ENCODE measurements around the gene DPCD. TPM values are rescaled to one million over a fixed set of nuclear protein-coding genes. Genes with fewer than 3 reads are reported as not detected.

Gene DPCD
- total and polyA plus RNA-seq, 10 of the 15 experiments (the other 5 are each of a cell fraction or from before 2014, with no cell fraction given), result 9.7 to 50.9 (median 26.3) TPM

DNA sequence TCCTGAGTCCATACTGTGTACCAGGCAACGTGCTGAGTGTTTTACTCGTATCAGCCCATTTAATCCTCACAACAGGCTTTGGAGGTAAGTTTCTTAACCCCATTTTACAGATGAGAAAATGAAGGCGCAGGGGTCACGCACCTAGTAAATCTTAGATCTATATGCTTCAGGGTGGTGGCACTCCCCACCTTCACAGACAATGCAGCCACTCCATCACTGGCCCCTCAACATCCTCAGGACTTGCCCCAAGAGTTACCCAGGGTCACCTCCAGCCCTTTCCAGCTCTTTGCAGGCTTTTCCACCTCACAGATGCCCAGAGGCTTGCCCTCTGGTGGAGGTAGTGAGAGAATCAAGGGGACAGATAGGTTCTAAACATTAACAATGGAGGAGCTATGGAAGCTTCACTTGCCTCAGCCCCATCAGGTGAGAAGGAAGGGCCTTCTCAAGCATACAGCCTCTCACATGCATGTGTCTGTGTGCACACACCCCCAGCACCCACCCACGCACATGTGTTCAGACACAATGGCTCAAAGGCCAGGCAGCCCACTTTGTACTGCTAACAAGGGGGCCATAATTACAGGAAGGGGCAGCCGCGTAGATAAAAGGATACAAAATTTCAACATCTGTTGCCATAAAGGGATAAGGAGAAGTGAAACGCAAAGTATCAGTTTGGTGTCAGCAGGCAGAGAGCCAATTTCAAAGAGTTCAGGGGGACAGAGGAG is 29.1 kb downstream of the DPCD start:
- Histone ChIP-seq H4K20me1 (ENCODE audit: control insufficient read depth, insufficient read depth) (no peaks in the 10 kb centered on the region), H3K4me3 (no peak overlapping the region), H3K4me1 (ENCODE audit: control insufficient read depth, insufficient read depth, low read length) (peaks cover 19% of the 10 kb centered on the region), H3K9me3 (replicated peaks; ENCODE audit: control insufficient read depth, insufficient read depth, low read length) (no peaks in the 10 kb centered on the region), H3K4me2 (ENCODE audit: control insufficient read depth, insufficient read depth) (peak overlapping the region; percentile 10; the same call in 1 of the 2 replicates), H3K27me3 (replicated peaks in 1 of 2; ENCODE audit: control insufficient read depth in 2 of 2, insufficient read depth in 2 of 2, low read length in 1 of 2) (no peaks in the 10 kb centered on the region), H2AFZ (ENCODE audit: control insufficient read depth, low read depth, low read length) (no peak overlapping the region), H3K36me3 (ENCODE audit: control insufficient read depth in 2 of 2, insufficient read depth in 2 of 2, low read length in 1 of 2) (peaks cover 2 to 11% of the 10 kb centered on the region in 2 experiments; a peak in 3 of 4 replicates), H3K27ac (ENCODE audit: control insufficient read depth, insufficient read depth) (peak overlapping the region; percentile 62), H3K9ac (ENCODE audit: control insufficient read depth, insufficient read depth, low read length) (no peak overlapping the region; the same call in 1 of the 2 replicates), H3K79me2 (ENCODE audit: control insufficient read depth, insufficient read depth, low read length) (no peaks in the 10 kb centered on the region)
- WGBS (ENCODE audit: insufficient coverage, insufficient replicate concordance, low lambda C conversion rate, missing lambda C conversion rate), result 65% methylated on average over 8 of the region's 8 CpGs
- intact Hi-C loops (cut with micrococcal nuclease; ENCODE audit: unreplicated experiment), result no loop called here
- ChIA-PET SMC1A (ENCODE audit: uncharacterized antibody, unreplicated experiment) (interaction anchor here (0.7 to 1.9 kb wide), 9 partner anchors 13 to 164 kb away, joined by 3 to 9 read pairs (median 4); no protein-coding TSS in a partner anchor), CTCF (interaction anchor here (0.7 to 4.2 kb wide), 8 partner anchors 14 to 165 kb away, joined by 3 to 38 read pairs (median 4); partner anchors contain the start of gene NPM3), POLR2A (interaction anchor here (0.6 to 0.7 kb wide), 2 partner anchors 54 to 817 kb away, joined by 3 read pairs; no protein-coding TSS in a partner anchor), RAD21 (ENCODE audit: unreplicated experiment) (interaction anchor here (1.0 to 3.6 kb wide), 7 partner anchors 14 to 167 kb away, joined by 4 to 17 read pairs (median 5); partner anchors contain the start of genes DPCD, NPM3 and POLL)
- in situ Hi-C loops (cut with MboI), result no loop called here
- ATAC-seq (peak; percentile 83), DNase-seq (ENCODE audit: low read depth, low spot score) (peak; percentile 33), FAIRE-seq (peak; percentile 88)
- BruUV-seq (replicated peaks), result no TSS peak
- TF ChIP-seq KDM1A (IDR thresholded peaks at IDR 0.05; ENCODE audit: borderline replicate concordance) (no peak), BRCA1 (IDR thresholded peaks at IDR 0.05; ENCODE audit: low read depth, low read length) (no peak), IKZF1 (conservative IDR thresholded peaks at IDR 0.05) (peak; percentile 59; the same call in 1 of the 2 replicates), ZSCAN29 (IDR thresholded peaks at IDR 0.05) (no peak), CREM (IDR thresholded peaks at IDR 0.05; ENCODE audit: low read depth) (0 out of 2 replicates have a peak, but pooled peaks have one; percentile 42), ZNF384 (IDR thresholded peaks at IDR 0.05; ENCODE audit: borderline replicate concordance, low read depth, low read length) (no peak), POLR2A (IDR thresholded peaks at IDR 0.05; ENCODE audit: low read depth, low read length) (0 out of 2 replicates have a peak, but pooled peaks have one; percentile 6), MYB (IDR thresholded peaks at IDR 0.05; ENCODE audit: borderline replicate concordance, low read depth, low read length) (no peak), ZNF274 (IDR thresholded peaks at IDR 0.05; ENCODE audit: insufficient read depth, insufficient read length) (no peak), NR2C1 (IDR thresholded peaks at IDR 0.05) (no peak), CBFB (IDR thresholded peaks at IDR 0.05; ENCODE audit: low read depth) (no peak), LARP7 (IDR thresholded peaks at IDR 0.05) (no peak), TBL1XR1 (IDR thresholded peaks at IDR 0.05; ENCODE audit: low read depth, low read length) (no peak), RFX5 (IDR thresholded peaks at IDR 0.05; ENCODE audit: low read depth, low read length) (no peak)
- TF ChIP-seq, protein P1, sequence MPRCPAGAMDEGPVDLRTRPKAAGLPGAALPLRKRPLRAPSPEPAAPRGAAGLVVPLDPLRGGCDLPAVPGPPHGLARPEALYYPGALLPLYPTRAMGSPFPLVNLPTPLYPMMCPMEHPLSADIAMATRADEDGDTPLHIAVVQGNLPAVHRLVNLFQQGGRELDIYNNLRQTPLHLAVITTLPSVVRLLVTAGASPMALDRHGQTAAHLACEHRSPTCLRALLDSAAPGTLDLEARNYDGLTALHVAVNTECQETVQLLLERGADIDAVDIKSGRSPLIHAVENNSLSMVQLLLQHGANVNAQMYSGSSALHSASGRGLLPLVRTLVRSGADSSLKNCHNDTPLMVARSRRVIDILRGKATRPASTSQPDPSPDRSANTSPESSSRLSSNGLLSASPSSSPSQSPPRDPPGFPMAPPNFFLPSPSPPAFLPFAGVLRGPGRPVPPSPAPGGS (IDR thresholded peaks at IDR 0.05; ENCODE audit: borderline replicate concordance, insufficient read depth, low read depth, low read length, poor library complexity, severe bottlenecking), result no peak
- TF ChIP-seq, protein P2, sequence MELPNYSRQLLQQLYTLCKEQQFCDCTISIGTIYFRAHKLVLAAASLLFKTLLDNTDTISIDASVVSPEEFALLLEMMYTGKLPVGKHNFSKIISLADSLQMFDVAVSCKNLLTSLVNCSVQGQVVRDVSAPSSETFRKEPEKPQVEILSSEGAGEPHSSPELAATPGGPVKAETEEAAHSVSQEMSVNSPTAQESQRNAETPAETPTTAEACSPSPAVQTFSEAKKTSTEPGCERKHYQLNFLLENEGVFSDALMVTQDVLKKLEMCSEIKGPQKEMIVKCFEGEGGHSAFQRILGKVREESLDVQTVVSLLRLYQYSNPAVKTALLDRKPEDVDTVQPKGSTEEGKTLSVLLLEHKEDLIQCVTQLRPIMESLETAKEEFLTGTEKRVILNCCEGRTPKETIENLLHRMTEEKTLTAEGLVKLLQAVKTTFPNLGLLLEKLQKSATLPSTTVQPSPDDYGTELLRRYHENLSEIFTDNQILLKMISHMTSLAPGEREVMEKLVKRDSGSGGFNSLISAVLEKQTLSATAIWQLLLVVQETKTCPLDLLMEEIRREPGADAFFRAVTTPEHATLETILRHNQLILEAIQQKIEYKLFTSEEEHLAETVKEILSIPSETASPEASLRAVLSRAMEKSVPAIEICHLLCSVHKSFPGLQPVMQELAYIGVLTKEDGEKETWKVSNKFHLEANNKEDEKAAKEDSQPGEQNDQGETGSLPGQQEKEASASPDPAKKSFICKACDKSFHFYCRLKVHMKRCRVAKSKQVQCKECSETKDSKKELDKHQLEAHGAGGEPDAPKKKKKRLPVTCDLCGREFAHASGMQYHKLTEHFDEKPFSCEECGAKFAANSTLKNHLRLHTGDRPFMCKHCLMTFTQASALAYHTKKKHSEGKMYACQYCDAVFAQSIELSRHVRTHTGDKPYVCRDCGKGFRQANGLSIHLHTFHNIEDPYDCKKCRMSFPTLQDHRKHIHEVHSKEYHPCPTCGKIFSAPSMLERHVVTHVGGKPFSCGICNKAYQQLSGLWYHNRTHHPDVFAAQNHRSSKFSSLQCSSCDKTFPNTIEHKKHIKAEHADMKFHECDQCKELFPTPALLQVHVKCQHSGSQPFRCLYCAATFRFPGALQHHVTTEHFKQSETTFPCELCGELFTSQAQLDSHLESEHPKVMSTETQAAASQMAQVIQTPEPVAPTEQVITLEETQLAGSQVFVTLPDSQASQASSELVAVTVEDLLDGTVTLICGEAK (IDR thresholded peaks at IDR 0.05; ENCODE audit: borderline replicate concordance), result no peak
- TF ChIP-seq, protein P3, sequence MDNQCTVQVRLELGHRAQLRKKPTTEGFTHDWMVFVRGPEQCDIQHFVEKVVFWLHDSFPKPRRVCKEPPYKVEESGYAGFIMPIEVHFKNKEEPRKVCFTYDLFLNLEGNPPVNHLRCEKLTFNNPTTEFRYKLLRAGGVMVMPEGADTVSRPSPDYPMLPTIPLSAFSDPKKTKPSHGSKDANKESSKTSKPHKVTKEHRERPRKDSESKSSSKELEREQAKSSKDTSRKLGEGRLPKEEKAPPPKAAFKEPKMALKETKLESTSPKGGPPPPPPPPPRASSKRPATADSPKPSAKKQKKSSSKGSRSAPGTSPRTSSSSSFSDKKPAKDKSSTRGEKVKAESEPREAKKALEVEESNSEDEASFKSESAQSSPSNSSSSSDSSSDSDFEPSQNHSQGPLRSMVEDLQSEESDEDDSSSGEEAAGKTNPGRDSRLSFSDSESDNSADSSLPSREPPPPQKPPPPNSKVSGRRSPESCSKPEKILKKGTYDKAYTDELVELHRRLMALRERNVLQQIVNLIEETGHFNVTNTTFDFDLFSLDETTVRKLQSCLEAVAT (IDR thresholded peaks at IDR 0.05), result peak; percentile 50; the same call in 1 of the 2 replicates

All from GM12878 (cell line).